Activated CD4-positive, alpha-beta T cell treated with anti-CD3 and anti-CD28 coated beads for 1 hour (primary cell): ENCODE data around the gene STK39.

ENCODE experiments used
- DNase-seq: peaks from one replicate; pipeline ENCODE4 v3.0.0-alpha.2; 2020

Gene STK39

GRCh38 chr2:168157070-168157469, 90.3 kb downstream of the STK39 start:
- no peak for DNase-seq

DNA sequence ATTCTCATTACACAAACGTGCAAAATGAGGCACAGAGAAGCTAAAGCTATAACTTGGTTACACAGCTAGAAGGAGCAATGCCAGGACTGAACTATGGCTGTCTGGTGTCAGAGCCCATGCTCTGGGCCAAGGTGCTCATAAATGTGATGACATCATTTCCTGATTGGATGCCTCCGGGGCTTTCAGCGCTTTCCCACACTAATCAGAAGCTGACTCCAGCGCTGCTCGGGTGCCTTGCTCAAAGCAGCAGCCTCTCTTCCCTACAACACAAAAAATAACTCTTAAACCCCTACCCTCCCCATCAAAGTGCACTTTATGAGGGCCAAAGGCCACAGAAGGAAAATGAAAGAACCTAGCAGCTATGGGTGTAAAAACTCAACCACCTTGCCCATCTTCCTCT, 90.7 kb downstream of the STK39 start:
- DNase-seq, result no peak

GRCh38 chr2:168155680-168156079, 91.7 kb downstream of the STK39 start:
- no peak for DNase-seq

- no peak for DNase-seq
Measured at GRCh38 chr2:168155046-168155445, 92.3 kb downstream of the STK39 start.

- no peak for DNase-seq
Measured at GRCh38 chr2:168152902-168153530, 94.4 kb downstream of the STK39 start.

GRCh38 chr2:168149986-168150385, 97.4 kb downstream of the STK39 start:
- no peak for DNase-seq

GRCh38 chr2:168149150-168149974, 98.0 kb downstream of the STK39 start:
- no peak for DNase-seq

- DNase-seq, result no peak
Measured at GRCh38 chr2:168147830-168148794, 99.3 kb downstream of the STK39 start.

- DNase-seq, result no peak
Measured at GRCh38 chr2:168146892-168147810, 100.2 kb downstream of the STK39 start.

DNA sequence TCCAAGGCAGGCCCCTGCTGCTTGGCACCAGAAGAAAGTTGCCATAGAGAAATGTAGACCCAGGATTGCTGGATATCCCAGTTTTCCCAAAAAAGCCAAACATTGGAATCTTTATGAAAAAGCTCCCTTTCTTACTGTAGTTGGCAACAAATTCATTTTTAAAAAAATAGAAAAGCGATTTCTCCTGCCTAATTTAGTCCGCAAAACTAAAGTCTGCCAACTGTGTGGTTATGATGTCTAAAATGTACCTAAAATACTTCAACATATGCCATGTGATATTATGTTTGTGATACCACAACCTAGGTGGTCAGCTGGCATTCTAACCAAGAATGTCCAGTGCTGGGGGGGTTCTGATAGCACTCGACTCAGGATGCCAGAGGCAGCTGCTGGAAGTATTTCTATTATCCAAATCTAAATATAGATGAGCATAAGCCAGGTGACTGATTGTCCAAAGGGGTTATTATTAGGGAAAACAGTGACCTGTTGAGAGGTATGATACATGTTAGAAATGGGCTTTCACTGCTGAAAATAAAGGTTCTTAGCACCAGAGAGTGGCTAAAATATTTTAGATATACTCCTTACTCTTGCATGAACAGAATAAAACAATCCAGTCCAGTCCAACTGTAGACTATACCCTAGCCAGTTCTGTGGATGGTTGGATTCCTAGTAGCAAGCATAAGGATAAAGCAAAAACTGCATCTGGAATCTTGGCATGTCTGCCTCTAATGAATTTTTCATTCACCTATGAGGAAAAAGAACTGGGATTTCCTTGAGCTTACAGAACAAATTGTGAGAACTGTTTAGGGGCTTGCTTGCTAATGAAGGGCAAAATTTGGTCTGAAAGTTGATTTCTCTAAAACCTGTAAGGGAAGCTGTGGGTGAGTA, 101.7 kb downstream of the STK39 start:
- DNase-seq, result no peak

GRCh38 chr2:168145011-168145410, 102.4 kb downstream of the STK39 start:
- no peak for DNase-seq

- DNase-seq, result no peak
Measured at GRCh38 chr2:168143813-168144212, 103.6 kb downstream of the STK39 start.

DNA sequence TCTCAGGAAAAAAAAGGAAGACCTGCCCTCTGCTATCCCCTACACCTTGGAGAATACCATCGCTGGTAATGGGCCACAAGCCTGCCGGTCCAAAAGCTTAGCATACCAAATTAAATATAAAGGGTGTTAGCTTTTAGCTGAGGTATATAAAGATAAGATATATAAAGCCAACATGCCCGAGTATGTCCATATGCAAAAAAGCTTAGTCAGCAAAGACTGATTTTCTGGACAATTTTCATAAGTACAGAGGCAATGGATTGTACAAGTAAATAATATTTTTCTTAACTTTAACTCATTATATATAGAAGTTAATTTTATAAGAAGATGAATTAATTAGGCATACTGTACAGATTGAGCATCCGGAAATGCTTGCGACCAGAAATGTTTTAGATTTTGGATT, 106.5 kb downstream of the STK39 start:
- no peak for DNase-seq

DNA sequence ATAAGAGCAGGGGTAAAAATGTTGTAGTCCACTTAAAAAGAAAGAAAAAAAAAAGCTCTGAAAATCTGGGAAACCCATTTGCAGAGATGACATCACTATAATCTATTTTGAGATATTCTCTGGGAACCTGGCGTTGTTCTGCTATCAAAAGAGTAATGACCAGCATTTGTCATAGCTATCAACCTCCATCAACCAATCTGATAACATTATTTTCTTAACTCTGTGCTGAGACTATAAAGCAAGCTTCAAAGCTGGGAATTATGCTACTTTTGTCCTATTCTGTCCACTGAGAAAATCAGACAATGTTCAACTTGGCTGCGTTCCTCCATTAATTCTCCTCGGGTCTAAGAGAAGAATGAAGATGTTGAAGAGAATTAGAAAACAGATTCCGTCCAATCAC, 107.5 kb downstream of the STK39 start:
- DNase-seq, result no peak

- no peak for DNase-seq
Measured at GRCh38 chr2:168138901-168139300, 108.5 kb downstream of the STK39 start.

GRCh38 chr2:168138374-168138773, 109.0 kb downstream of the STK39 start:
- no peak for DNase-seq

DNA sequence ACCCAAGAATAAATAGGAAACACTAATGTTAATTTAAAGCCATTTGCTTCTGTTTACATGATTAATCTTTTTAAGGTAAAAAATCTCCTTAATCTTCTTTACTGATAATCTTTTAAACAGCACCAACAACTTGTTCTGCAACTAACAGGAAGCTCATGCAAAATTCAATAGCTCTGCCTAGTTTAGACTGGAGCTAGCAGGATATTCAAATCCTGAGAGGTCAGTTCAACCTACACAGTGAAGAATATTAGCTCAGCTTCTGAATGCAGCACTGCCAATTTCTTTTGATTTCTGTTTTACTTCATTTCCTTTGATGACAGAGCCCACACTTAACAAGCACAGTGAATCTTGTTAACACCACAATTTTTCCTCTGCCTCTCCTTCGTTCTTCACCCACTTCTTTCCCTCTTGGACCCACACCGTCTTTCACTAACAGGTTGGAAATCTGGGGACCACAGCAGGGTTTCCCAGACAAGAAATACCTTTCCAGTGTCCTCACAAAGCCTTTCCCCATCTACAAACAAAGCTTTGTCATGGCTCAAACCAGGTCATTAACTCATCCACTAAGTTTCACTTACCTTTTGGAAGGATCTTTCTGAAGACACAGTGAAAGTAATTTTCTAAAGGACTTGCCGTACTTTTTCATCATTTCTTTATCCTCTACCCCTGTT, 109.8 kb downstream of the STK39 start:
- no peak for DNase-seq

GRCh38 chr2:168136392-168136977, 110.9 kb downstream of the STK39 start:
- DNase-seq, result no peak

GRCh38 chr2:168135630-168136029, 111.8 kb downstream of the STK39 start:
- DNase-seq, result no peak

DNA sequence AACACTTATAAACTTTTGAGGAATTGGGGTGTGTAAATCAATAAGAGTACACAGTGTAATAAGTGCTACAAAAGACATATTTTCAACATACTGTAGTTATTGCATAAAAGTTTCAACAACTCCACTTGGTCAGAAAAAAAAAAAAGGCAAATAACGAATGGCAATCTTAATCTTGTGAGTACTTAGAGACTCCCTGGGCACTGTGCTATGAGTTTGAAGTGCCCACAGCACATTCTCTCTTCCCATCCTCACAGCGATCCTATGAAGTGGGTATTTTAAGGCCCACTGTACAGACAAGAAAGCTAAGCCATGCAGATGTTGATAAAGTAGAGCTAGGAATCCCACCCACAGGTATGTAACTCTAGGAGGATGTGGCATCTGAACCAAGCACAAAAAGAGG, 112.3 kb downstream of the STK39 start:
- DNase-seq, result no peak
